OCI-M1 (cell line): ENCODE results near the gene AFF3.

Experiments used
- DNase-seq: peaks from one replicate; lab custom pipeline; 2025; lab: John Stamatoyannopoulos, UW

AFF3 gene

DNA sequence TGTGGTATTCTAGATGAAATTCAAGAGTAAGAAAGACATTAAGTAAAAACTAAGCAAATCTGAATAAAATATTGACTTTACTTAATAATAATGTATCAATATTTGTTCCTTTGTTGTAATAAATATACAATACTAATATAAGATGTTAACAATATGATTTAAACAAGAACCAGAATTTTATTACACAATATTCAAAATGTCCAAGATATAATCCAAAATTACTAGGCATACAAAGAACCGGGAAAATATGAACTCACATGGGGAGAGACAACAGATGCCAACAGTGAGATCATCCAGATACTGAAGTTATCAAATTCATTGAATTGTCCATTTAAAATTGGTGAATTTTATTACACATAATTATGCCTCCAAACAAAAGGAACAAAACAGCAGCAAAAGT, 286.3 kb downstream of the AFF3 start:
- DNase-seq: no peak

GRCh38 chr2:99854236-99854852, 288.0 kb downstream of the AFF3 start:
- no peak for DNase-seq

- no peak for DNase-seq
Measured at GRCh38 chr2:99852956-99853355, 289.4 kb downstream of the AFF3 start.

DNA sequence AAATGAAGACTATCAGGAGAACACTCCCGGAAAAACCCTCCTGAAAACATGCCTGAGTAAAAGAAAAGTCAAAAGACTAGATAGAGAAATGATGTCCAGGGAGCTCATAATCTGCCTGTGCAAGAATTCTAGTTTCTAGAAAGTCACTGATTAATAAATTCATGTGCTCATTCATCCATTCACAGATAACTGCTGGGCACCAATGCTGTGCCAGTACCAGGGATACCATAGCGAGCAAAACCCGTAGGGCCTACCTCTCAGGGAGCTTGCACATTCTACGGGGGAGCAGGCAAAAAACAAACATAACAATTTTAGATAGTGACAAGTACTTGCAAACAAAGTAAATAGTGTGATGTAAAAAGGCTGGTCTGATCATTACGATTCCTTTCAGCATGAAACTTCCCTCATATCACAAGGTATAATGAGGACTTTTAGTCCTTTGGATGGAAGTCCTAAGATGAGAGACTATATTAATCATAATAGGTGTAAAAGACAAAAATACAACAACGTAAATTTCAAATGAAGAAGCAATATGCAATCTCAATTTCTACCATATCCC, 289.9 kb downstream of the AFF3 start:
- no peak for DNase-seq

DNA sequence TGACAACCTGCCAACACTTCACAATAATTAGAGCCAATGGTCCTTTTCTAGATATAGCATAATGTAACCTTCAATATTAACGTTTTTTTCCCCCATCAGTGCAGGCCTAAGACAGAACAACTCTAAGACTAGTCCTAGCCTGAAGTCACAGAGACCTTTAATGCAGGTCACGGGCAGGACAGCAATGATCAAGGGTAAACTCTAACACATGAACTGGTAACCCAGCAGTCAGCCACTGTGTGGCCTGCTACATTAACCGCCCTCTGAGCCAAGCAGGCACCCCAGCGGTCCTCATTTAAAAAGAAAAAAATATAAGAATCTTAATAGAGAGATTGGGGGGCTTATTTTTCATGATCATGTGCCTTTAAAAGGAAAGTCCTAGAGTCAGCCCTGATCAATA, 290.6 kb downstream of the AFF3 start:
- DNase-seq: no peak

DNA sequence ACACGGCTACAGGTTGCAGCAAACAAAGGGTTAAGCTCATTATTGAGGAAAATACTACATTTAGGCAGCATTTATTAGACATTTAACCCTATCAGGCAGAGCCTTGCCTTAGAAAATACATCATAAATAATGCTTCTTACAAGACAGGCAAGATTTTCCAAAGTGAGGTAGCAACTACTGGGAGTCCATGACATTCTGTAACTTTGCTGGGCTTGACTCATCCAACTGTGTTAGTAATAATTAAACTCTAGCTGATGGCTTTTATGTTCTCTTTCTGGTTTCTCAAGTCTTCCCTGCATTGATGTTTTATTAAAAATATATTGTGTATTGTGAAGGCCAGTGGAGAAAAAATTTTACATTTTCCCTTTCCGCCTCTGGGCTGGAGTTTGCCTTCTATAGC, 291.3 kb downstream of the AFF3 start:
- no peak for DNase-seq

DNA sequence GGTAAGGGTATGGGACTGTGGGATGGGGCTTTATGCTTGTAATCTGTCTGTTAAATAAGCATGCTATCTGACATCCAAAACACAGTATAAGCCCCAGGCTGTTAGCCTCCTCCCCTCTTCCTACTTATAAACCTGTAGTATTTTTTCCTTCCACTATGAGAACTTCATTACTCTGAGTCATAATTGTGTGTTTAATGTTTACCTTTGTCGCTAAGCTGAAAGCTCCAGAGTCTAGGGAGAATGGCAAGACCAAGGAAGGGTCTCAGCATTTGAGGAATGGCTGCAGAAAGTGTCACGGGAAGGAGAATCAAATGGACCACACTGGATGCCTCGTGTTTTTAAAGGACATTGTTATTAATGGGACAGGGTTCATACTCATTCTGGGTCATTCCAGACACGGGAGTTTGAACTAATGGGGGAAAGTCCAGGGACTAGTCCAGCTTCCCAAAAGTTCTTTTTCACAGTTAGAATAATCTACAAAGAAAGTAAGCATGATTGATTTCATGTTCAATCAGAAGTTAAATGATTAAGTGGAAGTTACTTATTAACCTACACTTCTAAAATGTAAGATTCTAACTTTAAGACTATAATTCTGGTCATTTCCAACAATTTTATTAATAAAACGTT, 292.2 kb downstream of the AFF3 start:
- DNase-seq: no peak

- DNase-seq: no peak
Measured at GRCh38 chr2:99846462-99847107, 295.8 kb downstream of the AFF3 start.

GRCh38 chr2:99845296-99845695, 297.1 kb downstream of the AFF3 start:
- no peak for DNase-seq

DNA sequence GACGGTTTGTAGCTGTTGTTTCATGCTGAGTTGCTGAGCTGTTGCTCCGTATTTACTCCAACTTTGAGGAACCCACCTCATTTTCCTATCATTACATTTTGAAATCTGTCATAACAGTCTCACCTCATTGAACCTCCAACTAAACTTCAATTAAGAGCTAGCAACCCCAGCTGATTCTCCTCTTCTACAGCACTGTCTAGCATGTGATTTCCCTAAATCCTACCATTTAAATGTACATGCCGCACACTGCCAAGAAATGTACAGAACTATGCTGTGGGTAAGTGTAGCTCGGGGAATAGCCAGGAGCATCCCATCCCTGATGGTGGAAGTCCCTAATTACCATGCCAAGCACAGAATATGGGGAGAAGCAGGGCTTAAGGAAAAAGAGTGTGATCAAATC, 299.9 kb downstream of the AFF3 start:
- DNase-seq: no peak

DNA sequence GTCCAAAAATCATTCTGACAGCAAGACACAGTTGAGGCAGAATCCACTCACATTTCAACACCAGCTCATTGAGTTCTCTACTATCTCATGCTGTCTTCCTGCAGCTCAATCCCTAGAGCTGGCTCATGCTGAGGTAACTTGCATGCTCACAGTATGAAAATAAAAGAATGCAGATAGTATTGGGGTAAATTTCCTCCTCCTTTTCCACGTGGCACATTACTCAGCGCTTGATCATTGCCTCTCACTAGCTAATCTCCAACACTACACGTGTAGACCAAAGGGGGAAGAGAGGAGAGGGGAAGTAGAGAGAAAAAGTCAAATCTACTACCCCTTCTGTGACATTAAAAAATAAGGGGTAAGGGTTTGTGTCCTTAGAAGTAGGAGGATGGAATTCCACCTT, 300.6 kb downstream of the AFF3 start:
- no peak for DNase-seq

DNA sequence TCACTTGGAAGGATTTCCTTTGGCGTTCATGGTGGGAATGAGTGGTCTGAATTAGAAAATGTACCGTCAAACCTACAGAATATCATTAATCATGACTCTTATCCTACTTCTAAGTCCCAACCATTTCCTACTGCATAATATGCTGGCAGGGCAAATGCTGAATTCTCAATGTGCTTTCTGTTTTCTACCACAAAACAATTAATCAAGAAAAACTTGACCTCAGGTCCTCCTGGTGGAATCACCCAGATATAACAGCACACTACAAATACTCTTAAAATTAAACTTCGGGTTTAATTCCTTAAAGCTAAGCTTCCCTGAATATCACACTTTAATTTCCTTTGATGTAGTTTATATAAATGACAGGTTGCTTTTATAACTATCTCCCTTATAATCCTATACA, 301.6 kb downstream of the AFF3 start:
- no peak for DNase-seq

- DNase-seq: no peak
Measured at GRCh38 chr2:99836690-99837605, 305.4 kb downstream of the AFF3 start.

- no peak for DNase-seq
Measured at GRCh38 chr2:99834426-99834825, 308.0 kb downstream of the AFF3 start.

DNA sequence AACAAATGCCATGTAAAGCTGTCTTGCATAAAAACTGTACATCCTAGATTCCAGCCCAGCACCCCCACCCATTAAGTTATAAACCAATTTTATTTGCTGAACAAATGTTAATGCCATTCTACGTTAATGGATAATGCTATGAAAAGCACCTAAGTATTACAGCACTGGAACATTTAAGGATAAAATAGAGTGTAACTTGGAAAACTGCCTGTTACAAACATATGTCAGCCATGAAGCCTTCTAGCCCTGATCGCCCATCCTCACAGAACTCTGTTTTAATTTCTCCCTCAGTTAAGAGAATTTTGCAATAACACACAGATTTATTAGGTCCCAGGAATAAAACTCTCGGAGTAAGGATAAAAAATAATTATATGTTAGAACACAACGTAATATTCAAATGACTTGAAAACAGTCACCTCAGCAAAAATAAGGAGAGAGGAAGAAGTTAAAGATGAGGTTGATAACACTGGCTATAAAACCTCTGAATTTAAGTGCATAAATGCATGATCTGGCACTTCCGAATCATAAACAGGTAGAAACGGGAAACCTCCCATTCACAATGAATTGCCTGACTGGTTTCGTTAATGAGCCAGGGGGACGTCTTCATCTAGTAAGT, 308.7 kb downstream of the AFF3 start:
- DNase-seq: no peak

- DNase-seq: no peak
Measured at GRCh38 chr2:99832926-99833325, 309.5 kb downstream of the AFF3 start.

DNA sequence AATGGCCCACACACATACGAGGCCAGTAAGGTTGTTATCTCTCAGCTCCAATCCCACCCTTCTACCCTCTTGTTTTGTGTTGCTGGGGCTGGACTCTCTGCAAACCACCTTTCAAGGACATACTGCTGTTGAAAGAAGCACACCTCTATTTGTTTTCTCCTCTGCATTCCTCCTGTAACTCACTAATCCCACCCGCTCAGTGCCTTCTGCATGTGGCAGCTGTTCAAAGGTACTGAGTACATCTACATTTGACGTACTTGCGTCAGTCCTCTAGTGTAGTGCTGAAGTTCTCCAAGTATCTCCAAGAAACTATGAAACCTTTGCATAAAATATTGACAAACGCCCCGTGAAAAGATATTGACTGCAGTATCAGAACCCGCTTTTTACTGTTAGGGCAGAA, 310.6 kb downstream of the AFF3 start:
- no peak for DNase-seq

- DNase-seq: peak; percentile 52
Measured at GRCh38 chr2:99827296-99827999, 314.9 kb downstream of the AFF3 start.

DNA sequence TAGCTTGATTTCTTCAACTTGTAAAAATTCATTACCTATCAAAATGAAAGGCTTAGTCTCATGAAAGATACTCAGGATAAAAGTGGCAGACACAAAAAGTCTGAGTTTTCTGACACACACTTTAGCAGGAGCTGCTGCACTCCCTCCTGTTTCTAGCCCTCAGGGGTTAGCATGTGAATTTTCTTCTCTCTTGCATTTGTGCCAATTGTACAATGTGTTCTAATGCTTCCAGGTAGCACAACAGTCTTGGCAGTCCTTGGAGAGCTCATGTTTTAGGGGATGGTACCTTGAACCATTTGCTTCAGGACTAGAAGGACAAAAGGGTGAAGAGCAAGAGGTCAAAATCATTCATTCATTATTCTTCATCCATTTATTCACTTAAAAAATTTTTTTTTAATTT, 316.8 kb downstream of the AFF3 start:
- DNase-seq: no peak

- no peak for DNase-seq
Measured at GRCh38 chr2:99824758-99825157, 317.6 kb downstream of the AFF3 start.
